HCT116 (cell line): Measurements from ENCODE around the gene OR2V2. TPM values are rescaled to one million over a fixed set of nuclear protein-coding genes. Genes with fewer than 3 reads are reported as not detected.
A peak's percentile ranks its signal among the peaks of the same experiment; 100 is the strongest.

ENCODE experiments used
- ATAC-seq: fragments of 200-7000 bp; cut with Tn5 transposase; 2 replicates; pipeline ENCODE4 v1.9.1; 2020; ENCODE audit warnings: mild to moderate bottlenecking, moderate library complexity
- BruUV-seq: library from RNA; stranded (reverse); fragments of 400-500 nt; replicated peaks from 2 replicates; lab custom pipeline; 2021; lab: Mats Ljungman, UMichigan
- CTCF ChIA-PET: fragments of 300-600 bp; sonication (Branson Sonifier 250); formaldehyde crosslinking; loops from one replicate; lab custom pipeline; 2021; ENCODE audit warnings: antibody characterized with exemption; lab: Charles Lee
- POLR2A ChIA-PET: fragments of 300-600, 350-600 bp; sonication (Branson Sonifier 250); formaldehyde crosslinking; loops from one replicate; lab custom pipeline; 2021; ENCODE audit warnings: antibody characterized with exemption; lab: Charles Lee
- RAD21 ChIA-PET, 2 experiments: fragments of 300-600 bp; sonication (Branson Sonifier 250); formaldehyde crosslinking; loops; one replicate each; lab custom pipeline; 2023; ENCODE audit warnings: low total read pairs in 2 of 2; ENCODE audit not compliant: uncharacterized antibody in 2 of 2, unreplicated experiment in 2 of 2, low non-redundant PET in 1 of 2; lab: Charles Lee
- DNase-seq: peaks from one replicate; pipeline ENCODE4 v3.0.0-alpha.2; 2010; ENCODE audit warnings: low read depth, low spot score
- H2AFZ ChIP-seq: fragments of 200-600 bp; shearing (Covaris generic), sonication (generic); 2 replicates; pipeline ENCODE4 v1.6.1; 2017; ENCODE audit warnings: low read depth, mixed run types, mixed read lengths, antibody characterized with exemption, low read length; ENCODE audit not compliant: poor library complexity, severe bottlenecking
- H3K27ac ChIP-seq: 2 replicates; pipeline ENCODE4 v1.5.1; 2012; ENCODE audit warnings: low read depth, low read length
- H3K27me3 ChIP-seq: fragments of 200-600 bp; sonication (generic); 2 replicates; pipeline ENCODE4 v1.6.1; 2016; ENCODE audit warnings: mixed run types, low read length, mixed read lengths; ENCODE audit not compliant: insufficient read depth
- H3K36me3 ChIP-seq, 2 experiments: fragments of 200-500 bp in 1 of 2; fragments of 200-600 bp in 1 of 2; sonication (Bioruptor generic) in 1 of 2; sonication (generic) in 1 of 2; 2 replicates each; pipeline versions ENCODE4 v1.5.1 to v1.6.1; 2014 to 2016; ENCODE audit warnings: low read length in 2 of 2, inconsistent platforms in 1 of 2, mixed read lengths in 1 of 2, mixed run types in 1 of 2; ENCODE audit not compliant: insufficient read depth in 2 of 2, control insufficient read depth in 1 of 2
- H3K4me1 ChIP-seq, 2 experiments: fragments of 200-600 bp in 1 of 2; sonication (generic) in 1 of 2; 2 replicates each; pipeline versions ENCODE4 v1.5.1 to v1.6.1; 2012 to 2017; ENCODE audit warnings: low read length in 2 of 2, inconsistent platforms in 1 of 2, mild to moderate bottlenecking in 1 of 2, mixed read lengths in 1 of 2, mixed run types in 1 of 2, moderate library complexity in 1 of 2; ENCODE audit not compliant: insufficient read depth in 2 of 2, control insufficient read depth in 1 of 2
- H3K4me2 ChIP-seq: fragments of 200-600 bp; sonication (generic); 2 replicates; pipeline ENCODE4 v1.6.1; 2017; ENCODE audit warnings: mixed run types, low read length, mixed read lengths
- H3K4me3 ChIP-seq, 2 experiments: fragments of 200-600 bp in 1 of 2; sonication (generic) in 1 of 2; replicated peaks in 1 of 2; 2 replicates each; pipeline ENCODE4 v1.5.1; 2011 to 2016; ENCODE audit warnings: low read length in 2 of 2, control low read depth in 1 of 2, low read depth in 1 of 2, mild to moderate bottlenecking in 1 of 2, mixed read lengths in 1 of 2, mixed run types in 1 of 2
- H3K79me2 ChIP-seq: fragments of 200-600 bp; sonication (generic); 2 replicates; pipeline ENCODE4 v1.6.1; 2017; ENCODE audit warnings: mild to moderate bottlenecking, mixed run types, low read length, moderate library complexity, mixed read lengths; ENCODE audit not compliant: insufficient read depth
- H3K9ac ChIP-seq: fragments of 200-600 bp; sonication (generic); 2 replicates; pipeline ENCODE4 v1.6.1; 2016; ENCODE audit warnings: low read length, mixed read lengths
- H3K9me2 ChIP-seq: fragments of 200-600 bp; sonication (generic), shearing (Covaris generic); 2 replicates; pipeline ENCODE4 v1.6.1; 2017; ENCODE audit warnings: mixed run types, mild to moderate bottlenecking, moderate library complexity; ENCODE audit not compliant: insufficient read depth
- H3K9me3 ChIP-seq, 2 experiments: fragments of 200-500 bp in 1 of 2; fragments of 200-600 bp in 1 of 2; sonication (Bioruptor generic) in 1 of 2; sonication (generic) in 1 of 2; 2 replicates each; pipeline ENCODE4 v1.6.1; 2014 to 2017; ENCODE audit warnings: low read length in 2 of 2, mixed read lengths in 2 of 2, inconsistent platforms in 1 of 2, low read depth in 1 of 2, mild to moderate bottlenecking in 1 of 2, mixed run types in 1 of 2, moderate library complexity in 1 of 2; ENCODE audit not compliant: control insufficient read depth in 1 of 2, insufficient read depth in 1 of 2
- H4K20me1 ChIP-seq: fragments of 200-600 bp; sonication (generic), shearing (Covaris generic); 2 replicates; pipeline ENCODE4 v1.6.1; 2017; ENCODE audit warnings: mixed run types, mild to moderate bottlenecking, moderate library complexity; ENCODE audit not compliant: insufficient read depth
- ATF3 ChIP-seq: IDR thresholded peaks from 2 replicates; pipeline ENCODE4 v1.6.1; 2012
- CEBPB ChIP-seq: IDR thresholded peaks from 2 replicates; pipeline ENCODE4 v1.6.1; 2012; ENCODE audit warnings: low read depth
- CTCF ChIP-seq, 3 experiments: fragments of 200-600 bp in 1 of 3; sonication (generic) in 1 of 3; IDR thresholded peaks in 2 of 3; conservative IDR thresholded peaks in 1 of 3; 2 replicates each; pipeline ENCODE4 v1.5.1; 2012 to 2017; ENCODE audit warnings: low read depth in 2 of 3, low read length in 2 of 3, antibody characterized with exemption in 1 of 3, borderline replicate concordance in 1 of 3, control low read depth in 1 of 3, mild to moderate bottlenecking in 1 of 3, mixed read lengths in 1 of 3, mixed run types in 1 of 3, moderate library complexity in 1 of 3; ENCODE audit not compliant: insufficient read depth in 1 of 3
- EGR1 ChIP-seq: IDR thresholded peaks from 2 replicates; pipeline ENCODE4 v1.6.1; 2012; ENCODE audit warnings: low read depth
- ELF1 ChIP-seq: IDR thresholded peaks from 2 replicates; pipeline ENCODE4 v1.6.1; 2012; ENCODE audit warnings: low read depth, borderline replicate concordance
- EZH2 ChIP-seq: fragments of 200-600 bp; sonication (generic); IDR thresholded peaks from 2 replicates; pipeline ENCODE4 v1.6.1; 2017; ENCODE audit warnings: antibody characterized with exemption, mixed run types
- FOSL1 ChIP-seq: IDR thresholded peaks from 2 replicates; pipeline ENCODE4 v1.6.1; 2012; ENCODE audit warnings: low read depth
- JUND ChIP-seq: IDR thresholded peaks from 2 replicates; pipeline ENCODE4 v1.6.1; 2012
- MAX ChIP-seq: IDR thresholded peaks from 2 replicates; pipeline ENCODE4 v1.6.1; 2012
- POLR2A ChIP-seq: IDR thresholded peaks from 2 replicates; pipeline ENCODE4 v1.7.0; 2011; ENCODE audit warnings: borderline replicate concordance; ENCODE audit not compliant: insufficient read depth, insufficient read length; ENCODE audit errors: extremely low read depth
- RAD21 ChIP-seq: IDR thresholded peaks from 2 replicates; pipeline ENCODE4 v1.6.1; 2012; ENCODE audit warnings: low read depth, mild to moderate bottlenecking
- SIN3A ChIP-seq: IDR thresholded peaks from 2 replicates; pipeline ENCODE4 v1.6.1; 2012; ENCODE audit warnings: low read depth
- SRF ChIP-seq: IDR thresholded peaks from 2 replicates; pipeline ENCODE4 v1.6.1; 2012; ENCODE audit warnings: low read depth
- TCF7L2 ChIP-seq: IDR thresholded peaks from 2 replicates; pipeline ENCODE4 v1.7.0; 2011; ENCODE audit warnings: borderline replicate concordance, inconsistent platforms; ENCODE audit not compliant: insufficient read depth, insufficient read length; ENCODE audit errors: extremely low read depth
- ZBTB33 ChIP-seq: IDR thresholded peaks from 2 replicates; pipeline ENCODE4 v1.6.1; 2011; ENCODE audit warnings: mild to moderate bottlenecking, low read length, moderate library complexity; ENCODE audit not compliant: insufficient replicate concordance; ENCODE audit errors: extremely low read depth
- ZFX ChIP-seq: fragments of 450-650 bp; IDR thresholded peaks from 2 replicates; pipeline ENCODE4 v1.6.1; 2017
- ZNF274 ChIP-seq: fragments of 200-500 bp; sonication (Bioruptor generic); IDR thresholded peaks from 2 replicates; pipeline ENCODE4 v1.6.1; 2014; ENCODE audit warnings: mild to moderate bottlenecking, low read depth, low read length, inconsistent platforms
- intact Hi-C: fragments of 100-400 bp; cut with micrococcal nuclease; formaldehyde crosslinking; loops from 2 replicates; pipeline ENCODE4 v1.10.0; 2022
- total RNA-seq: library from RNA; stranded (reverse); gene quantifications from one replicate; pipeline ENCODE4 v1.2.1, GENCODE V29; 2021; ENCODE audit not compliant: unreplicated experiment

The OR2V2 gene
- total RNA-seq, 1 experiment from 2014 or later: not detected

GRCh38 chr5:181133083-181133482, 14.3 kb upstream of the OR2V2 start:
- H3K9me2 ChIP-seq: no peaks in the 10 kb centered on the region
- peaks cover 8 to 13% of the 10 kb centered on the region in 2 experiments for H3K4me1 ChIP-seq
- POLR2A ChIA-PET: no interaction called here
- RAD21 ChIA-PET: no interaction called here
- H3K27ac ChIP-seq: no peak overlapping the region
- intact Hi-C loops: no loop called here
- no peak for ATAC-seq
- TF ChIP-seq MAX (no peak), FOSL1 (no peak), SRF (no peak), EZH2 (no peak), SIN3A (no peak), TCF7L2 (no peak), CEBPB (no peak), ZBTB33 (no peak), ATF3 (no peak), ZFX (no peak), EGR1 (no peak), CTCF (IDR thresholded peaks at IDR 0.05 in 2 of 3, conservative IDR thresholded peaks at IDR 0.05 in 1 of 3; ENCODE audit: borderline replicate concordance in 1 of 3, insufficient read depth in 1 of 3, low read depth in 2 of 3, low read length in 2 of 3) (no peak), RAD21 (no peak), ELF1 (no peak), JUND (no peak), ZNF274 (no peak), POLR2A (no peak)
- TF ChIP-seq, all 23 proteins: peak for 0
- Histone ChIP-seq H2AFZ (peak overlapping the region; percentile 89), H3K4me2 (peak overlapping the region; percentile 31; the same call in 1 of the 2 replicates), H3K79me2 (no peaks in the 10 kb centered on the region), H3K4me3 (no peak overlapping the region), H3K9ac (no peak overlapping the region), H4K20me1 (no peaks in the 10 kb centered on the region), H3K36me3 (no peaks in the 10 kb centered on the region), H3K27me3 (no peaks in the 10 kb centered on the region), H3K9me3 (no peaks in the 10 kb centered on the region)
- CTCF ChIA-PET: no interaction called here
- BruUV-seq: no TSS peak
- DNase-seq: no peak
